ENCODE measurements around the gene RASSF5.

- TF ChIP-seq, protein P1, sequence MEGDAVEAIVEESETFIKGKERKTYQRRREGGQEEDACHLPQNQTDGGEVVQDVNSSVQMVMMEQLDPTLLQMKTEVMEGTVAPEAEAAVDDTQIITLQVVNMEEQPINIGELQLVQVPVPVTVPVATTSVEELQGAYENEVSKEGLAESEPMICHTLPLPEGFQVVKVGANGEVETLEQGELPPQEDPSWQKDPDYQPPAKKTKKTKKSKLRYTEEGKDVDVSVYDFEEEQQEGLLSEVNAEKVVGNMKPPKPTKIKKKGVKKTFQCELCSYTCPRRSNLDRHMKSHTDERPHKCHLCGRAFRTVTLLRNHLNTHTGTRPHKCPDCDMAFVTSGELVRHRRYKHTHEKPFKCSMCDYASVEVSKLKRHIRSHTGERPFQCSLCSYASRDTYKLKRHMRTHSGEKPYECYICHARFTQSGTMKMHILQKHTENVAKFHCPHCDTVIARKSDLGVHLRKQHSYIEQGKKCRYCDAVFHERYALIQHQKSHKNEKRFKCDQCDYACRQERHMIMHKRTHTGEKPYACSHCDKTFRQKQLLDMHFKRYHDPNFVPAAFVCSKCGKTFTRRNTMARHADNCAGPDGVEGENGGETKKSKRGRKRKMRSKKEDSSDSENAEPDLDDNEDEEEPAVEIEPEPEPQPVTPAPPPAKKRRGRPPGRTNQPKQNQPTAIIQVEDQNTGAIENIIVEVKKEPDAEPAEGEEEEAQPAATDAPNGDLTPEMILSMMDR (IDR thresholded peaks at IDR 0.05; ENCODE audit: low read depth, low read length, missing input control): no peak
- TF ChIP-seq GABPA (IDR thresholded peaks at IDR 0.05 in 1 of 2, conservative IDR thresholded peaks at IDR 0.05 in 1 of 2): no peak
- TF ChIP-seq FOXA2 (IDR thresholded peaks at IDR 0.05): no peak
- TF ChIP-seq REST (IDR thresholded peaks at IDR 0.05): no peak
- no peak for TF ChIP-seq RAD21 (IDR thresholded peaks at IDR 0.05)
- TF ChIP-seq JUND (IDR thresholded peaks at IDR 0.05): no peak
- TF ChIP-seq, protein P2, sequence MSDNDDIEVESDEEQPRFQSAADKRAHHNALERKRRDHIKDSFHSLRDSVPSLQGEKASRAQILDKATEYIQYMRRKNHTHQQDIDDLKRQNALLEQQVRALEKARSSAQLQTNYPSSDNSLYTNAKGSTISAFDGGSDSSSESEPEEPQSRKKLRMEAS (IDR thresholded peaks at IDR 0.05): no peak
- no peak for TF ChIP-seq SP1 (IDR thresholded peaks at IDR 0.05)
- TF ChIP-seq RXRA (IDR thresholded peaks at IDR 0.05): no peak
- TF ChIP-seq TAF1 (conservative IDR thresholded peaks at IDR 0.05): no peak
- no peak for TF ChIP-seq YY1 (IDR thresholded peaks at IDR 0.05)
Measured at GRCh38 chr1:206495011-206495461, 12.3 kb upstream of the RASSF5 start.
